CD4-positive, alpha-beta T cell treated with Interleukin-17A for 4 hours (primary cell): ENCODE results near the gene MEFV.
"Not testable (repeated sequence)": the region's sequence is repeated elsewhere in the genome, so short reads cannot be mapped to it uniquely, and the experiment has no call there.

ENCODE experiments used
- DNase-seq: peaks from one replicate; pipeline ENCODE4 v3.0.0-alpha.2; 2020; ENCODE audit warnings: mixed read lengths

MEFV gene

DNA sequence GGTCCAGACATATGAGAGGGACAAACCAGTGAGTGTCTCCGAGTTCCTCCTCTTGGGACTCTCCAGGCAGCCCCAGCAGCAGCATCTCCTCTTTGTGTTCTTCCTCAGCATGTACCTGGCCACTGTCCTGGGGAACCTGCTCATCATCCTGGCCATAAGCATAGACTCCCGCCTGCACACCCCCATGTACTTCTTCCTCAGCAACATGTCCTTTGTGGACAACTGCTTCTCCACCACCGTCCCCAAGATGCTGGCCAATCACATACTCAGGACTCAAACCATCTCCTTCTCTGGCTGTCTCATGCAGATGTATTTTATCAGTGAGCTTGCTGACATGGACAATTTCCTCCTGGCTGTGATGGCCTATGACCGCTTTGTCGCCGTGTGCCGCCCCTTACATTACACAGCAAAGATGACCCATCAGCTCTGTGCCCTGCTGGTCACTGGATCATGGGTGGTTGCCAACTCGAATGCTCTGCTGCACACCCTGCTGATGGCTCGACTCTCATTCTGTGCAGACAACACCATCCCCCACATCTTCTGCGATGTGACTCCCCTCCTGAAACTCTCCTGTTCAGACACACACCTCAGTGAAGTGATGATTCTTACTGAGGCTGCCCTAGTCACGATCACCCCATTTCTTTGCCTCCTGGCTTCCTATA is 40.7 kb downstream of the MEFV start:
- DNase-seq = peak; percentile 20

DNA sequence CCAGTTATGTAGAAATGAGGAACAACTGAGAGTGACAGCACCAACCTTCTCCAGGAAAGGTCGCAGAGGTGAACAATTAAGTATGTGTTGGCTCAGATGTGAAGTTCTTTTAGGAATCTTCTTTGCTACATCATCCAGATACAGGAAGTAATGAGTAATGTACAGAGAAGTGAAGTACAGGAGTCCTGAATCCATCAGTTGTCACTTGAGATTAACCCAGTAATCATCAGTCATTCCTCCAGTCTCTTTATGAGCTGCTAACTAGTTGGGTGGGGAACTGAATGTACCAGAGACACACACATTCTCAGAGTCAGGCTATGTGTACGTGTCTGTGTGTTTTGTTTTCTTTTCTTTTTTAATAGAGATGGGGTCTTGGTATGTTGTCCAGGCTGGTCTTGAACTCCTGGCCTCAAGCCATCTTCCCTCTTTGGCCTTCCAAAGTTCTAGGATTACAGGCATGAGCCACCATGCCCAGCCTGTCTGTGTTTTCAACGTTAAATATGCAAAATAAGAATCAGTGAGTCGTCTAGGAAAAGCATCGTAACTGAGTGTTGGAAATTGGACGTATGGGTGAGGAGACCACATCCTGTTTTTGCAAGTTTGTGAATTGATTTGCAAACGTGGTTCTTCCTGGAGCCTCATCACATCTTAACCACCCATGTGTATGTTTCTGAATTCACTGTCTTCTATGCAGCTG is 41.4 kb downstream of the MEFV start:
- DNase-seq = peak; percentile 38

DNA sequence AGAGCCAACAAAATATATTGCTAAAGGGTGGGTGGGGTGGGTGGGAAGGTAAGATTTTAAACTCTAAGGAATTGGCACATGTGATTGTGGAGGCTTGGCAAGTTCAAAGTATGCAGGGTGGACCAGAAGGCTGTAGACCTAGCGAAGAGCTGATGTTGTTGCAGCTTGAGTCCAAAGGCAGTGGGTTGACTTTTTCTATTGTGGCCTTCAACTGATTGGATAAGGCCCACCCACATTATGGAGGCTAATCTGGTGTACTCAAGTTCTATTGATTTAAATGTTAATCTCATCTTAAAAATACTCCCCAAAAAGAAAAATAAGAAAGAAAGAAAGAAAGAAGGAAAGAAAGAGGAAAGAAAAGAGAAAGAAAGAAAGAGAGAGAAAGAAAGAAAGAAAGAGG is 43.9 kb downstream of the MEFV start:
- no peak for DNase-seq

DNA sequence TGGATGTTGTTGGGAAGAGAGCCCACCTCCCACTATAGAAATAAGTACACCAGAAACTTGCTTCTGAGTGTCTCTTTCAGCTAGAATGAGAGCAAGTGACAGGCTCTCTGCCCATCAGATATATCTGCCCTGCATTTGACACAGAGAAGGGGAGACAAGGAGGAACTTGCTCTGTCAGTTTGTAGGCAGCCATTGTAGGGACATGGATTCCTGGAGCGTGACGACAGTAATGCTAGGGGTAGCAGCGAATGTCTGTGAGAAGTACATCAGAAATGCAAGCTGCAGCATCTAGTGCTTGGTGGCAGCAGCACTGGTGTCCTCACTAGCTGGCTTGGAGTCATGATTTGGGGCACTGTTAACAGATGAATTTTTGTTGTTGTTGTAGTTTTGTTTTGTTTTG is 44.4 kb downstream of the MEFV start:
- no peak for DNase-seq

DNA sequence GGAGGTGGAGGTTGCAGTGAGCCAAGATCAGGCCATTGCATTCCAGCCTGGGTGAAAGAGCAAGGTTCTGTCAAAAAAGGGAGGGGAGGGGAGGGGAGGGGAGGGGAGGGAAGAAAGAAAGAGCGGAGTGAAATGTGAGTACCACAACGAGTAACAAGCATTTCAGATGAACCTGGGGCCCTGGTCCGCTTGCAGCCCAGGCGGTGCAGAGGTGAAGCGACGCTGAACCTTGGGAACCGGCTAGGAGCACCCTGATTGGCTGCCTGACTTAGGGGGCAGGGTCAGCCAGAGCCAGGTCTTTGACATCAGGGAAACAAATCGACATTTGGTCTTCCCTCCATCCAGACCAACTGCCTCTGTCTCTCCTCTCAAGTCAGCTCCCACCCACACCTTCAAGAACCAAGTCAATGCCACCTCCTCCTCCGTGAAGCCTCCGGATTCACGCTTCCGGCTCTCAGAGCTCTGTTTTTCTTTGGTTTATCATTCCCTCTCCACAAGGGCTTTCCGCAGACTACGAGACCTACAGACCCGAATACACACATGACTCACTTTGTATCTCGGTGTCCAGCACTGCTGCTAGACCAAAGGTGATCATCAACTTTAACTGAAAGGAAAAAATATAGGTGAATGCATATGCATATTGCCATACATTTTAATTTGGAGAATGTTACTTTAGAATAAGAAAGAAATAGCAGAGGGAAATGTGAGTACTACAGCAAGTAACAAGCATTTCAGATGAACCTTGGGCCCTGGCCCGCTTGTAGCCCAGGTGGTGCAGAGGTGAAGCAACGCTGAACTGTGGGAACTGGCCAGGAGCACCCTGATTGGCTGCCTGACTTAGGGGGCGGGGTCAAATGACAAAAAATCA is 49.1 kb downstream of the MEFV start:
- no peak for DNase-seq

DNA sequence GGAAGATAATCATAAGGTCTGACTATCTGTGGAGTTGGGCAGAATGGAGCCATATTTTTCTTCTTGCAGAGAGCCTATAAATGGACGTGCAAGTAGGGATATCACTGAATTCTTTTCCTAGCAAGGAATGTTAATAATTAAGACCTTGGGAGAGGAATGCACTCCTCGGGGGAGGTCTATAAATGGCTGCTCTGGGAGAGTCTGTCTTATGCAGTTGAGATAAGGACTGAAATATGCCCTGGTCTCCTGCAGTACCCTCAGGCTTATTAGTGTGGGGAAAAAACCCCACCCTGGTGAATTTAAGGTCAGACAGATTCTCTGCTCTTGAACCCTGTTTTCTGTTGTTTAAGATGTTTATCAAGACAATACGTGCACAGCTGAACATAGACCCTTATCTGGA is 50.5 kb downstream of the MEFV start:
- DNase-seq = not testable (repeated sequence)

DNA sequence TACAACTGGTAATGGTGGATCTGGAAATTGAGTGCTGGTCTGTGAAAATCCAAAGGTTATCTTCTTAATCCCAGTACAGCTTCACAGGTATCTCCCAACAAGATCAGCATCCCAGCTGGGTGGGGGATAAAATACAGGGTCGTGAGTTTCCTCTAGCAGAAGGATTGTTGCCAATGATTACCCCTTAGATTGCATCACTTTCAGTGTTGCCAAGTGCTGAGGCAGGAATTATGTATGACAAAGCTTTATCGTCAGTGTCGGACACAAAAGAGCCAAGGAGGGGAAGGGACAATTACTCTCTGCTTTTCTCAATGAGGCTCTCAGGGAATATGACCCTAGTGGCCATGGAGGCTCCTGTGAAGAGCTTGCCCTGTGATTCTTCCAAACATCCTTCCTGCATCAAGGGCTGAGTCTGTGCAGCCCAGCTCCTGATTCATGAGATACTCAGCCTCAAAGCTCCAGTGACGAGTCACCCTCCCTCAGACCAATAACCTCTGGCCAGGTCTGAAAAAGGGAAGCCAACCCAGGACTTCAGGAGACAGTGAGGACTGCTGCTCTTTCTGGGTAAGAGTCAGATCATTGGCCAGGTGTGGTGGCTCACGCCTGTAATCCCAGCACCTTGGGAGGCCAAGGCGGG is 53.4 kb downstream of the MEFV start:
- DNase-seq = no peak

DNA sequence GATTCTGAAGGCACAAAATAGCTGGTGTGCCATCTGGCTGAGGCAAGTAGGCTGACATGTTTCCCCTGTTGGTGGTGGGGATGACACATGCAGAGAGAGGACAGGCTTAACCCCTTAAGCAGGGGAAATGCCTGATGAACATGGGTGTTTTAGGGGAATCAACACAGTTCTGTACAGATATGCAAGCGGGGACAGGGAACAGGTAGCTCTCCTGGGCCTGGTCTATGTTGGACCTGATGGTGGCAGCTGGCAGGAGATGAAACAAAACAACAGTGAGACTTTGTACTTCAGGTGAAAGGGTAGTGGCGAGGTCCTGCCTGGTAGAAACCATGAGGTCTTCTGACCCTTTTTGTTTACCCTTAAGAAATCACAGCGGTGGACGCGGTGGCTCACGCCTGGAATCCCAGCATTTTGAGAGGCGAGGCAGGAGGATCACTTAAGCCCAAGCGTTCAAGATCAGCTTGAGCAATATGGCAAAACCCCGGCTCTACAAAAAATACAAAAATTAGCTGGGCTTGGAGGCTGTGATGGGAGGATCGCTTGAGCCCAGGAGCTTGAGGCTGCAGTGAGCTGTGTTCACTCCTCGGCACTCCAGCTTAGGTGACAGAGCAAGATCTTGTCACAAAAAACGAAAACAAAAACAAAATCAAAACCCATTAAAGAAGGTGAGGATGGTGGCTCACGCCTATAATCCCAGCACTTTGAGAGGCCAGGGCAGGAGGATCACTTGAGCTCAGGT is 57.9 kb downstream of the MEFV start:
- DNase-seq = no peak

DNA sequence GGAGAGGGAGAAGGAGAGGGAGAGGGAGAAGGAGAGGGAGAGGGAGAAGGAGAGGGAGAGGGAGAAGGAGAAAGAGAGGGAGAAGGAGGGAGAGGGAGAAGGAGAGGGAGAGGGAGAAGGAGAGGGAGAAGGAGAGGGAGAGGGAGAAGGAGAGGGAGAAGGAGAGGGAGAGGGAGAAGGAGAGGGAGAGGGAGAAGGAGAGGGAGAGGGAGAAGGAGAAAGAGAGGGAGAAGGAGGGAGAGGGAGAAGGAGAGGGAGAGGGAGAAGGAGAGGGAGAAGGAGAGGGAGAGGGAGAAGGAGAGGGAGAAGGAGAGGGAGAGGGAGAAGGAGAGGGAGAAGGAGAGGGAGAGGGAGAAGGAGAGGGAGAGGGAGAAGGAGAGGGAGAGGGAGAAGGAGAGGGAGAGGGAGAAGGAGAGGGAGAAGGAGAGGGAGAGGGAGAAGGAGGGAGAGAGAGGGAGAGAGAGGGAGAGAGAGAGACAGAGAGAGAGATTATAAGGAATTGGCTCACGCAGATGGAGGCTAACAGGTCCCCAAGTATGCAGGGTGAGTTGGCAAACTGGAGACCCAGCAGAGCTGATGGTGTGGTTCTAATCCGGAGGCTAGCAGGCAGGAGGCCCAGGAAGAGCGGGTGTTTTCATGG is 58.6 kb downstream of the MEFV start:
- not testable (repeated sequence) for DNase-seq

DNA sequence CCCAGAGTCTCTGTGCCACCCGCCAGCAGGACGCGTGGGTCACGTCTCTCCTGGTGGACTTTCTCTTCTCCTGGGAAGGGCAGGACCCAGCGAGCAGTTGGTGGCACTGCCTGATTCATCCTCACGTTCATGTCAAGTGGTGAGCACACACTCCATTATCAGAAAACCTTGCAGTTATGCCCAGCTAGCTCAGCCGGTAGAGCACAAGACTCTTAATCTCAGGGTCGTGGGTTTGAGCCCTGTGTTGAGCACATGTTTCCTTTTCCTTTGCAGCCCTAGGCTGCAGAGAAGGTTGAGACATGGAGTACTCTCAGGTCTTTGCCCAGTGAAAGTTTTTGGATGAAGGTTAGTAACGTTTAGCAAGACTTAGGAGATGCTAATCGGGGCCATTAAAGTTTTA is 60.5 kb downstream of the MEFV start:
- DNase-seq = no peak

DNA sequence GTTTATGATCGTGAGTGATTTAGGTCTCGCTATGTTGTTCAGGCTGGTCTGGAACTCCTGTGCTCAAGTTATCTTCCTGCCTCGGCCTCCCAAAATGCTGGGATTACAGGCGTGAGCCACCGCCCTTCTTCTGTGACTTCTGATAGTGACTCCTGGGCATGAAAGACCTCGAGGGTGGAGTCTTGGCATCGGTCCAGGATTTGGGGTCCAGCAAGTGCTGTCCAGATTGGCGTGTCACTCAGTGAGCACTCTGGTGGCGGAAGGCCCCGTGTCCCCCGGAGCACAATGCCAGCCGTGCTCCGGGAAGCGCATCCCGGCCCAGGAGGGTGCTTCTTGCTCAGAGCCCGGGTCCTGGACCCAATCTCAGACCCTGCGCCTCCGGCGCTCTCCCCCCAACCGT is 61.6 kb downstream of the MEFV start:
- no peak for DNase-seq

DNA sequence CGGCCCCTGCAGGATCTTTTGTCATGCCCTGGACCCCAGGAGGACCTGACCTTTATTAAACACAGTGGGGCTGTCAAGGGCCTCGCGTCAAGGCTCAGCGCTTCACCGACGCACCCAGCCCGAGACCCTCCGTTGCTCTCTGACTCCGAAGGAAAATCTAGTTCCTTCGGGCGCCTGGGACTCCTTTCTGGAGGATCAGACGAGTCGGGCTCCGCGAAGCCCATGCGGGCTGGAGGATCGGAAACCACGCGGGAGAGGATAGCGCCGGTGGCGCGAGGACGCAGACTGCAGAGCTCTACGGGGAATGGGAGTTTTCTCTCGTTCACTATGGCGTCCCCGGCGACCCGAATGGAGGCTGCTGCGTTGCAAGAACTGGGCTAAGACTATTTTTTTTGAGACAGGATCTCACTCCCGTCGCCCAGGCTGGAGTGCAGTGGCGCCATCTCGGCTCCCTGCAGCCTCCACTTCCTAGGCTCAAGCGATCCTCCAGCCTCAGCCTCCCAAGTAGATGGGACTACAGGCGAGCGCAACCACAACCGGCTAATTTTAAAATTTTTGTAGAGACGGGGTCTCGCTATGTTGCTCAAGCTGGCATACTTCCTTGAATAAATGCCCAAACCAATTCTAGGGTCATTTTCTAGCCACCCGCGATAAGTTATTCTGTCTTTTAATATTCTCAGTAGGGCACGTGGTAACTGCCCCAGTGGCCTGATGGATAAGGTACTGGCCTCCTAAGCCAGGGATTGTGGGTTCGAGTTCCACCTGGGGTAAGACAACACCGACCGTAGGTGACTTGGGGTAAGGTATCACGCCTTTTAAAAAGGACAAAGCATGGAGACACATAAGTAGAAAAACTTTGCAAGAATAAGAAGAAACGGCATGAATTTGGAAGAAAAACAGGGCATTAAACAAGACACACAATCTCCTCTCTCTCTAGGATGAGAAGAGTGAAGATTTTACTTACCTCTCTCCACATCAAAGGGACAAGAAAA is 62.9 kb downstream of the MEFV start:
- no peak for DNase-seq

DNA sequence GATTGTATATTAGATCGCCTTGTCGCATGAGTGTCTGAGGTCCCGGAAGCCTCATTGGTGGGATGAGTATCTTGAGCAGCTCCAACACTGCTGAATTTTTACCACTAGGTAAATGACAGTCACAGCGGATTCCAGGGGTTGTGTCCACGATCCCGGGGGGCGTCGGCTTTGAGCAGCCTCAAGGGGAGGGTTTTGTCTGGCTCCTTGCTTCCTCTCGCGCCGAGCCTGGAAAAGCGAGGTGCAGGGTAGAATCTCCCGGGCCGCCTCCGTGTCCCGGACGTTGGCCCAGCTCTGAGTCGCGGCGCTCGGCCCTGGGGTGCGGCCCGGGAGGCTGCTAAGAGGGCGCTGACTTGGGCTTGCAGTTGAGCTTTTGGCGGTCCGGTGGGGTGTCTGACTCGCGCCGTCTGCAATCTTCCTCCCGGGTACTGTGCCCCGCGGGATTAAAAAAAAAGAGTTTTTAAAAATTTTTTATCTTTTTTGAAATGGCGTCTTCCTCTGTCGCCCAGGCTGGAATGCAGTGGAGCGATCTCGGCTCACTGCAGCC is 63.9 kb downstream of the MEFV start:
- no peak for DNase-seq
